HepG2 (cell line): ENCODE results near the gene ADAD1. TPM values are rescaled to one million over a fixed set of nuclear protein-coding genes. Genes with fewer than 3 reads are reported as not detected.

Experiments
- ATAC-seq: fragments of 200-7000 bp; cut with Tn5 transposase; 3 replicates; pipeline ENCODE4 v1.9.1; 2020; ENCODE audit warnings: mild to moderate bottlenecking, moderate library complexity
- BruUV-seq: library from RNA; stranded (reverse); fragments of 400-500 nt; replicated peaks from 2 replicates; lab custom pipeline; 2021; lab: Mats Ljungman, UMichigan
- CTCF ChIA-PET: fragments of 300-600 bp; formaldehyde crosslinking; extraction: SDS; loops from one replicate; lab custom pipeline; 2021; ENCODE audit warnings: low total read pairs, inconsistent platforms, low intra/inter-chr PET ratio; lab: Yijun Ruan, JAX
- POLR2A ChIA-PET: fragments of 350-600 bp; sonication (Branson Sonifier 250); formaldehyde crosslinking; loops from one replicate; lab custom pipeline; 2020; ENCODE audit warnings: antibody characterized with exemption, inconsistent platforms; lab: Yijun Ruan, JAX
- DNase-seq: peaks from one replicate; pipeline ENCODE4 v3.0.0-alpha.2; 2015; ENCODE audit warnings: low spot score
- FAIRE-seq: peaks from 3 replicates; lab custom pipeline; 2011; peaks lifted over from hg19 to GRCh38; lab: Jason Lieb, UNC
- H2AFZ ChIP-seq: one replicate; pipeline ENCODE4 v1.6.1; 2011; ENCODE audit warnings: low read length, inconsistent platforms
- H3K27ac ChIP-seq: fragments of 300-600 bp; 3 replicates; pipeline ENCODE4 v1.8.0; 2011; ENCODE audit warnings: mixed run types, mild to moderate bottlenecking, mixed read lengths, low read length, inconsistent platforms; ENCODE audit not compliant: insufficient read depth; ENCODE audit errors: extremely low read length
- H3K27me3 ChIP-seq, 2 experiments: fragments of 200-600 bp in 1 of 2; 2 replicates in 1 of 2; 3 replicates in 1 of 2; pipeline versions ENCODE4 v1.6.0 to v1.8.0; 2011; ENCODE audit warnings: low read length in 2 of 2, mild to moderate bottlenecking in 2 of 2, moderate library complexity in 2 of 2, inconsistent platforms in 1 of 2; ENCODE audit not compliant: insufficient read depth in 2 of 2, control insufficient read depth in 1 of 2
- H3K36me3 ChIP-seq, 2 experiments: fragments of 200-600 bp in 1 of 2; replicated peaks in 1 of 2; 2 replicates in 1 of 2; 3 replicates in 1 of 2; pipeline versions ENCODE4 v1.5.1 to v1.8.0; 2011; ENCODE audit warnings: low read length in 2 of 2, inconsistent platforms in 1 of 2; ENCODE audit not compliant: insufficient read depth in 2 of 2, control insufficient read depth in 1 of 2
- H3K4me1 ChIP-seq: 2 replicates; pipeline ENCODE4 v1.5.1; 2012; ENCODE audit warnings: low read length, inconsistent platforms; ENCODE audit not compliant: insufficient read depth
- H3K4me2 ChIP-seq: 2 replicates; pipeline ENCODE4 v1.6.0; 2011; ENCODE audit warnings: low read depth, low read length, inconsistent platforms
- H3K4me3 ChIP-seq, 3 experiments: fragments of 200-600 bp in 1 of 3; sonication (generic), shearing (Covaris generic) in 1 of 3; replicated peaks in 1 of 3; 2 replicates each; pipeline ENCODE4 v1.5.1; 2011 to 2016; ENCODE audit warnings: low read length in 3 of 3, inconsistent platforms in 2 of 3, low read depth in 2 of 3, mild to moderate bottlenecking in 2 of 3, control low read depth in 1 of 3, mixed read lengths in 1 of 3; ENCODE audit not compliant: insufficient read depth in 1 of 3
- H3K79me2 ChIP-seq: one replicate; pipeline ENCODE4 v1.6.1; 2011; ENCODE audit warnings: low read length, inconsistent platforms; ENCODE audit not compliant: insufficient read depth
- H3K9ac ChIP-seq: 2 replicates; pipeline ENCODE4 v1.6.0; 2011; ENCODE audit warnings: mild to moderate bottlenecking, low read depth, low read length, inconsistent platforms; ENCODE audit not compliant: insufficient read depth
- H3K9me3 ChIP-seq: 2 replicates; pipeline ENCODE4 v1.5.1; 2012; ENCODE audit warnings: mild to moderate bottlenecking, low read length
- H4K20me1 ChIP-seq: 2 replicates; pipeline ENCODE4 v1.6.0; 2011; ENCODE audit warnings: inconsistent platforms, mild to moderate bottlenecking, low read length, moderate library complexity; ENCODE audit not compliant: insufficient read depth
- ARHGAP35 ChIP-seq: sonication (generic); formaldehyde crosslinking; IDR thresholded peaks from 2 replicates; pipeline ENCODE4 v1.9.0; 2022; ENCODE audit warnings: mild to moderate bottlenecking, inconsistent platforms, moderate library complexity, missing genetic modification reagents, borderline replicate concordance
- DR1 ChIP-seq: sonication (generic); formaldehyde crosslinking; IDR thresholded peaks from 2 replicates; pipeline ENCODE4 v1.8.0; 2021; ENCODE audit warnings: mild to moderate bottlenecking, missing genetic modification reagents, inconsistent platforms
- HIVEP1 ChIP-seq: sonication (generic); formaldehyde crosslinking; IDR thresholded peaks from 2 replicates; pipeline ENCODE4 v1.4.0; 2020; ENCODE audit warnings: mild to moderate bottlenecking, missing genetic modification reagents
- HMGA1 ChIP-seq: sonication (generic); formaldehyde crosslinking; conservative IDR thresholded peaks from 2 replicates; pipeline ENCODE4 v1.4.0; 2020; ENCODE audit warnings: missing genetic modification reagents
- NR2F1 ChIP-seq, 2 experiments: fragments of 450-650 bp in 1 of 2; formaldehyde crosslinking in 1 of 2; IDR thresholded peaks; 2 replicates each; pipeline versions ENCODE4 v1.5.0 to v1.6.1; 2016 to 2020; ENCODE audit warnings: mild to moderate bottlenecking in 1 of 2, missing compliant biosample characterization in 1 of 2, missing genetic modification reagents in 1 of 2, moderate library complexity in 1 of 2
- PAX8 ChIP-seq: sonication (generic); formaldehyde crosslinking; IDR thresholded peaks from 2 replicates; pipeline ENCODE4 v1.8.0; 2022; ENCODE audit warnings: mild to moderate bottlenecking, missing genetic modification reagents, borderline replicate concordance
- REPIN1 ChIP-seq: sonication (generic); formaldehyde crosslinking; IDR thresholded peaks from 2 replicates; pipeline ENCODE4 v1.8.0; 2022; ENCODE audit warnings: missing genetic modification reagents, low read depth, mild to moderate bottlenecking, borderline replicate concordance
- RFX3 ChIP-seq: IDR thresholded peaks from 2 replicates; pipeline ENCODE4 v1.6.1; 2016; ENCODE audit warnings: missing biosample characterization, missing genetic modification reagents
- TOPORS ChIP-seq: sonication (generic); formaldehyde crosslinking; IDR thresholded peaks from 2 replicates; pipeline ENCODE4 v1.8.0; 2023; ENCODE audit warnings: mild to moderate bottlenecking, missing genetic modification reagents
- ZFY ChIP-seq: sonication (generic); formaldehyde crosslinking; IDR thresholded peaks from 2 replicates; pipeline ENCODE4 v1.4.0; 2020; ENCODE audit warnings: missing genetic modification reagents
- ZNF136 ChIP-seq: sonication (generic); formaldehyde crosslinking; IDR thresholded peaks from 2 replicates; pipeline ENCODE4 v1.8.1; 2022; ENCODE audit warnings: low read depth, mild to moderate bottlenecking, moderate library complexity, missing genetic modification reagents
- ZNF552 ChIP-seq: sonication (generic); formaldehyde crosslinking; IDR thresholded peaks from 2 replicates; pipeline ENCODE4 v1.9.0; 2022; ENCODE audit warnings: missing genetic modification reagents, mild to moderate bottlenecking, borderline replicate concordance
- WGBS: methylation state at CpG from one replicate; pipeline ENCODE4 v1.1.6; 2017; ENCODE audit warnings: low lambda C conversion rate; 5-methylcytosine and 5-hydroxymethylcytosine counted together
- in situ Hi-C: cut with HindIII; loops from 2 replicates; pipeline ENCODE4 v1.10.0; 2017; ENCODE audit warnings: low pct_unique_long_range_greater_than_20kb; ENCODE audit not compliant: extremely low pct_ligation_motif_present
- intact Hi-C: fragments of 100-400 bp; cut with micrococcal nuclease; formaldehyde crosslinking; loops from one replicate; pipeline ENCODE4 v1.10.0; 2022; ENCODE audit not compliant: unreplicated experiment
- polyA plus RNA-seq, 8 experiments: library from polyadenylated mRNA; depleted of rRNA in 3 of 8; stranded (reverse) in 7 of 8; unstranded in 1 of 8; fragments of >200 nt; fragmentation: Illumina TruSeq in 4 of 8; extraction: Trizol in 4 of 8; gene quantifications; 2 replicates each; pipeline versions ENCODE4 v1.2.1 to v1.2.3, GENCODE V29; 2011 to 2016; ENCODE audit warnings: low read depth in 4 of 8, missing spikeins in 1 of 8, mixed read lengths in 1 of 8; ENCODE audit not compliant: insufficient read depth in 1 of 8
- total RNA-seq, 5 experiments: library from RNA; depleted of rRNA; stranded (reverse); fragments of >200 nt; fragmentation: Illumina TruSeq; extraction: Trizol; gene quantifications; 2 replicates each; pipeline ENCODE4 v1.2.3, GENCODE V29; 2016; ENCODE audit warnings: low read depth in 1 of 5
- TF ChIP-seq, protein P1 (sequence below): sonication (generic); formaldehyde crosslinking; IDR thresholded peaks from 2 replicates; pipeline ENCODE4 v1.5.1; 2020; ENCODE audit warnings: missing genetic modification reagents, mild to moderate bottlenecking, borderline replicate concordance

ADAD1 gene
- total and polyA plus RNA-seq, 2 of the 13 experiments (the other 11 are each of a cell fraction or from before 2014, with no cell fraction given), result not detected

DNA sequence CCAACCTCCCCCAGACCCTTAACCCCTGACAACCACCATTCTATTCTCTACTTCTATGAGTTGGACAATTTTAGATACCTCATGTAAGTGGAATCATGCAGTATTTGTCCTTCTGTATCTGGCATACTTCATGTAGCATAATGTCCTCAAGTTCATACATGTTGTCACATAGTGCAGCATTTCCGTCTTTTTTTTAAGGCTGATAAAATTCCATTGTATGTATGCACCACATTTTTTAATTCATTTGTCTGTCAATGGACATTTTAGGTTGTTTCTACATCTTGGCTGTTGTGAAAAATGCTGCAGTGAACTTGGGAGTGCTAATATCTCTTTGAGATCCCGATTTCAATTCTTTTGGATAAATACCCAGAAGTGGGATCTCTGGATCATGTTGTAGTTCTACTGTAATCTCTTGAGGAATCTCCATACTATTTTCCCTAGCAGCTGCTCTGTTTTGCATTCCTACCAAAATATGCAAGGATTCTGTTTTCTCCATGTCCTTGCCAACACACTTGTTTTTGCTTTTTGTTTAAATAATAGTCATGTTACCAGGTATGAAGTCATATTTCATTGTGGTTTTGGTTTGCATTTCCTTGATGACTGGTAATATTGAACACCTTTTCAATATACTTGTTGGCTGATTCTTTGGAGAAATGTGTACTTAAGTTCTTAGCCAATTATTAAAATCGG is 48.8 kb upstream of the ADAD1 start:
- Histone ChIP-seq H3K9me3 (no peaks in the 10 kb centered on the region), H3K36me3 (peaks cover 1 to 8% of the 10 kb centered on the region in 2 experiments; a peak in 1 of 5 replicates), H3K79me2 (no peaks in the 10 kb centered on the region), H3K9ac (no peak overlapping the region), H3K27ac (no peak overlapping the region), H3K27me3 (no peaks in the 10 kb centered on the region), H3K4me1 (no peaks in the 10 kb centered on the region), H3K4me2 (no peak overlapping the region), H4K20me1 (no peaks in the 10 kb centered on the region), H2AFZ (no peak overlapping the region), H3K4me3 (no peak overlapping the region)
- no peak for ATAC-seq
- DNase-seq, result no peak
- CTCF ChIA-PET, result no interaction called here
- FAIRE-seq, result no peak
- in situ Hi-C loops, result no loop called here
- BruUV-seq, result no TSS peak
- intact Hi-C loops, result no loop called here
- TF ChIP-seq TOPORS (CRISPR knock-in tag), result no peak
- no peak for TF ChIP-seq HMGA1 (CRISPR knock-in tag)
- TF ChIP-seq ZNF136 (CRISPR knock-in tag), result no peak
- TF ChIP-seq ZFY (CRISPR knock-in tag), result no peak
- no peak for TF ChIP-seq NR2F1 (CRISPR knock-in tag; IDR thresholded peaks at IDR 0.05)
- no peak for TF ChIP-seq RFX3 (CRISPR knock-in tag)
- no peak for TF ChIP-seq HIVEP1
- TF ChIP-seq, protein P1, sequence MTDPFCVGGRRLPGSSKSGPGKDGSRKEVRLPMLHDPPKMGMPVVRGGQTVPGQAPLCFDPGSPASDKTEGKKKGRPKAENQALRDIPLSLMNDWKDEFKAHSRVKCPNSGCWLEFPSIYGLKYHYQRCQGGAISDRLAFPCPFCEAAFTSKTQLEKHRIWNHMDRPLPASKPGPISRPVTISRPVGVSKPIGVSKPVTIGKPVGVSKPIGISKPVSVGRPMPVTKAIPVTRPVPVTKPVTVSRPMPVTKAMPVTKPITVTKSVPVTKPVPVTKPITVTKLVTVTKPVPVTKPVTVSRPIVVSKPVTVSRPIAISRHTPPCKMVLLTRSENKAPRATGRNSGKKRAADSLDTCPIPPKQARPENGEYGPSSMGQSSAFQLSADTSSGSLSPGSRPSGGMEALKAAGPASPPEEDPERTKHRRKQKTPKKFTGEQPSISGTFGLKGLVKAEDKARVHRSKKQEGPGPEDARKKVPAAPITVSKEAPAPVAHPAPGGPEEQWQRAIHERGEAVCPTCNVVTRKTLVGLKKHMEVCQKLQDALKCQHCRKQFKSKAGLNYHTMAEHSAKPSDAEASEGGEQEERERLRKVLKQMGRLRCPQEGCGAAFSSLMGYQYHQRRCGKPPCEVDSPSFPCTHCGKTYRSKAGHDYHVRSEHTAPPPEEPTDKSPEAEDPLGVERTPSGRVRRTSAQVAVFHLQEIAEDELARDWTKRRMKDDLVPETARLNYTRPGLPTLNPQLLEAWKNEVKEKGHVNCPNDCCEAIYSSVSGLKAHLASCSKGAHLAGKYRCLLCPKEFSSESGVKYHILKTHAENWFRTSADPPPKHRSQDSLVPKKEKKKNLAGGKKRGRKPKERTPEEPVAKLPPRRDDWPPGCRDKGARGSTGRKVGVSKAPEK (CRISPR knock-in tag), result no peak
- TF ChIP-seq ZNF552 (CRISPR knock-in tag), result no peak
- TF ChIP-seq DR1 (CRISPR knock-in tag), result no peak
- TF ChIP-seq ARHGAP35 (CRISPR knock-in tag), result no peak
- TF ChIP-seq REPIN1 (CRISPR knock-in tag), result no peak
- no peak for TF ChIP-seq PAX8 (CRISPR knock-in tag)
- WGBS, result 95% methylated on average over 3 of the region's 3 CpGs
- POLR2A ChIA-PET, result no interaction called here
